T-helper 2 cell treated with Interferon-gamma antibody and Interleukin-4, amounts not matched to agents 100 ng/mL and 5 ng/mL, for 36 hours (primary cell): Measurements from ENCODE around the gene DNAH6. TPM values are rescaled to one million over a fixed set of nuclear protein-coding genes. Genes with fewer than 3 reads are reported as not detected.

Experiments used
- intact Hi-C: fragments of 100-400 bp; cut with micrococcal nuclease; formaldehyde crosslinking; loops from one replicate; pipeline ENCODE4 v1.15.1; 2023
- total RNA-seq: library from RNA; stranded (reverse); gene quantifications from 2 replicates; pipeline ENCODE4 v1.2.3, GENCODE V29; 2022

DNAH6 gene
- total RNA-seq, 1 donor from 2014 or later = 0.23 TPM

- intact Hi-C loops = no loop called here
Observed at GRCh38 chr2:84629550-84629949, 113.3 kb downstream of the DNAH6 start.

GRCh38 chr2:84631047-84631446 is 114.7 kb downstream of the DNAH6 start:
- intact Hi-C loops = loop anchor here (1.0 to 5.0 kb wide), 3 partner anchors 136 to 296 kb away; no protein-coding TSS in a partner anchor

- intact Hi-C loops = loop anchor here (1.0 to 5.0 kb wide), 3 partner anchors 137 to 295 kb away; no protein-coding TSS in a partner anchor
Observed at GRCh38 chr2:84631985-84632384, 115.7 kb downstream of the DNAH6 start.

- intact Hi-C loops = no loop called here
Observed at GRCh38 chr2:84636080-84636971, 120.0 kb downstream of the DNAH6 start.

GRCh38 chr2:84639751-84640150 is 123.5 kb downstream of the DNAH6 start:
- intact Hi-C loops = no loop called here

GRCh38 chr2:84640411-84640810 is 124.1 kb downstream of the DNAH6 start:
- intact Hi-C loops = no loop called here

- intact Hi-C loops = no loop called here
Observed at GRCh38 chr2:84641021-84641420, 124.7 kb downstream of the DNAH6 start.

GRCh38 chr2:84643991-84644390 is 127.7 kb downstream of the DNAH6 start:
- intact Hi-C loops = no loop called here

- intact Hi-C loops = no loop called here
Observed at GRCh38 chr2:84646514-84646913, 130.2 kb downstream of the DNAH6 start.

- intact Hi-C loops = no loop called here
Observed at GRCh38 chr2:84647267-84647666, 131.0 kb downstream of the DNAH6 start.

GRCh38 chr2:84649058-84649457 is 132.8 kb downstream of the DNAH6 start:
- intact Hi-C loops = no loop called here

GRCh38 chr2:84649487-84650142 is 133.3 kb downstream of the DNAH6 start:
- intact Hi-C loops = loop anchor here (5.0 kb wide), 1 partner anchor 133 kb away; no protein-coding TSS in a partner anchor

GRCh38 chr2:84652431-84652830 is 136.1 kb downstream of the DNAH6 start:
- intact Hi-C loops = loop anchor here (5.0 kb wide), 1 partner anchor 130 kb away; no protein-coding TSS in a partner anchor

GRCh38 chr2:84653302-84653701 is 137.0 kb downstream of the DNAH6 start:
- intact Hi-C loops = loop anchor here (5.0 kb wide), 1 partner anchor 129 kb away; no protein-coding TSS in a partner anchor

GRCh38 chr2:84654414-84654813 is 138.1 kb downstream of the DNAH6 start:
- intact Hi-C loops = loop anchor here (5.0 kb wide), 1 partner anchor 128 kb away; no protein-coding TSS in a partner anchor

GRCh38 chr2:84669122-84669521 is 152.8 kb downstream of the DNAH6 start:
- intact Hi-C loops = no loop called here

- intact Hi-C loops = no loop called here
Observed at GRCh38 chr2:84674099-84674498, 157.8 kb downstream of the DNAH6 start.

- intact Hi-C loops = no loop called here
Observed at GRCh38 chr2:84674586-84674985, 158.3 kb downstream of the DNAH6 start.

GRCh38 chr2:84676295-84676694 is 160.0 kb downstream of the DNAH6 start:
- intact Hi-C loops = no loop called here

- intact Hi-C loops = no loop called here
Observed at GRCh38 chr2:84678214-84678613, 161.9 kb downstream of the DNAH6 start.

- intact Hi-C loops = no loop called here
Observed at GRCh38 chr2:84686783-84687476, 170.6 kb downstream of the DNAH6 start.
